Chondrocyte (in vitro differentiated cells): ENCODE measurements around the gene CA5A. TPM values are rescaled to one million over a fixed set of nuclear protein-coding genes. Genes with fewer than 3 reads are reported as not detected.

Experiments
- DNase-seq: peaks from one replicate; pipeline ENCODE4 v3.0.0; 2021; ENCODE audit warnings: mixed read lengths, low spot score
- H3K27ac Mint-ChIP-seq: one replicate; pipeline ENCODE4 v1.8.0; 2021; ENCODE audit warnings: mild to moderate bottlenecking, moderate library complexity, mixed read lengths; ENCODE audit not compliant: unreplicated experiment
- H3K27me3 Mint-ChIP-seq: 2 replicates; pipeline ENCODE4 v1.8.0; 2021; ENCODE audit warnings: low read depth, mixed read lengths
- H3K36me3 Mint-ChIP-seq: 2 replicates; pipeline ENCODE4 v1.8.0; 2021; ENCODE audit warnings: low read depth, mixed read lengths
- H3K4me1 Mint-ChIP-seq: 2 replicates; pipeline ENCODE4 v1.8.0; 2021; ENCODE audit warnings: low read depth, mild to moderate bottlenecking, mixed read lengths
- H3K4me3 Mint-ChIP-seq: one replicate; pipeline ENCODE4 v1.8.0; 2021; ENCODE audit warnings: mild to moderate bottlenecking, moderate library complexity, mixed read lengths; ENCODE audit not compliant: unreplicated experiment
- H3K9me3 Mint-ChIP-seq: 2 replicates; pipeline ENCODE4 v1.8.0; 2021; ENCODE audit warnings: low read depth, mixed read lengths
- CTCF ChIP-seq: fragments of 200-600 bp; sonication (generic); IDR thresholded peaks from 2 replicates; pipeline ENCODE4 v1.5.0; 2021; ENCODE audit warnings: antibody characterized with exemption, mild to moderate bottlenecking, moderate library complexity
- total RNA-seq: library from RNA; stranded (reverse); gene quantifications from 3 replicates; pipeline ENCODE4 v1.2.1, GENCODE V29; 2021

The CA5A gene
- total RNA-seq, 1 donor from 2014 or later: not detected

GRCh38 chr16:87966685-87967185, 30.4 kb upstream of the CA5A start:
- peaks cover 9% of the 10 kb centered on the region for H3K9me3 Mint-ChIP-seq

GRCh38 chr16:87966064-87966645, 29.8 kb upstream of the CA5A start:
- H3K4me1 Mint-ChIP-seq: peaks cover 35% of the 10 kb centered on the region
- peaks cover 3% of the 10 kb centered on the region for H3K9me3 Mint-ChIP-seq
- no peaks in the 10 kb centered on the region for H3K27me3 Mint-ChIP-seq
- no peak for DNase-seq
- peaks cover 3% of the 10 kb centered on the region for H3K36me3 Mint-ChIP-seq
- no peak overlapping the region for H3K4me3 Mint-ChIP-seq
- no peak for TF ChIP-seq CTCF
- H3K27ac Mint-ChIP-seq: peak overlapping the region; percentile 57

More at GRCh38 chr16:87966685-87967185, 30.4 kb upstream of the CA5A start:
- Mint-ChIP-seq H3K4me3 (no peak overlapping the region), H3K4me1 (peaks cover 35% of the 10 kb centered on the region), H3K36me3 (peaks cover 9% of the 10 kb centered on the region), H3K27me3 (no peaks in the 10 kb centered on the region), H3K27ac (peak overlapping the region; percentile 57)
- DNase-seq: no peak
- TF ChIP-seq CTCF: no peak

- Mint-ChIP-seq H3K9me3 (no peaks in the 10 kb centered on the region), H3K36me3 (no peaks in the 10 kb centered on the region), H3K4me3 (no peak overlapping the region), H3K4me1 (peaks cover 35% of the 10 kb centered on the region), H3K27me3 (no peaks in the 10 kb centered on the region), H3K27ac (no peak overlapping the region)
- DNase-seq: no peak
- TF ChIP-seq CTCF: no peak
Measured at GRCh38 chr16:87965417-87965816, 29.1 kb upstream of the CA5A start.

DNA sequence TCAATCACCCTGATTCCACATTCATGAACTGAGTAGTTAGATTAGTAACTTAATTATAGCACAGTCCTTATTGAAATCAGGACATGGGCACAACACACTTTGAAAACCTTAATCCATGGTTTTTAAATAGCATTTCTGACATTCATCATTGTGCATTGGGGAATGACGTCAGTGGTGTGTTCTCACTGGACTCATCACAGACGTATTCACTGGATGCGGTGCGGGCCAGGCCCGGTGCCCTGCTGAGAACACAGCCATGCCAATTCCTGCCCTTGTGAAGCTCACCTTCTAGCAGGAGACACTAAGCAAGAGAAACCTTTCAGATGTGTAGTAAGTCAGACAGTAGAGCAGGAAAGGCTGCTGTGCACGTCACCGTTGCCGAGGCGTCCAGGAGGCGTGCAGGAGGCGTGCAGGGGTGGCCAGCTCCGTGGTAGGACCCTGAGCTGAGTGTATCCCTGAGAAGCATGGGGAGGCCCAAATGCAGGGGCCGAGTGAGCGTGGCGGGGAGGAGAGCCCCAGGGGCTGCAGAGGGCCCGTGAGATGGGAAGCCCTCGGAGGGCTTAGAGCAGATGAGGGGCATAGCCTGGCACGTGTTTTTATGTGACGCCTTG, 27.8 kb upstream of the CA5A start:
- peaks cover 28% of the 10 kb centered on the region for H3K4me1 Mint-ChIP-seq
- no peak for TF ChIP-seq CTCF
- H3K9me3 Mint-ChIP-seq: no peaks in the 10 kb centered on the region

GRCh38 chr16:87963400-87963799, 27.1 kb upstream of the CA5A start:
- Mint-ChIP-seq H3K27me3 (no peaks in the 10 kb centered on the region), H3K4me3 (no peak overlapping the region), H3K9me3 (no peaks in the 10 kb centered on the region), H3K4me1 (peaks cover 20% of the 10 kb centered on the region), H3K36me3 (no peaks in the 10 kb centered on the region), H3K27ac (peak overlapping the region; percentile 39)
- no peak for DNase-seq
- TF ChIP-seq CTCF: no peak

More for the DNA sequence above, 27.8 kb upstream of the CA5A start:
- no peak for DNase-seq
- H3K36me3 Mint-ChIP-seq: no peaks in the 10 kb centered on the region
- no peak overlapping the region for H3K27ac Mint-ChIP-seq
- no peaks in the 10 kb centered on the region for H3K27me3 Mint-ChIP-seq
- H3K4me3 Mint-ChIP-seq: no peak overlapping the region
